HTR-8/SVneo (cell line): ENCODE results near the gene LRRC28.

Experiments
- DNase-seq: peaks from one replicate; pipeline ENCODE4 v3.0.0; 2011; ENCODE audit warnings: low spot score, mixed read lengths; ENCODE audit not compliant: insufficient read length
- FAIRE-seq: peaks from 2 replicates; lab custom pipeline; 2011; peaks lifted over from hg19 to GRCh38; lab: Jason Lieb, UNC

LRRC28 gene

DNA sequence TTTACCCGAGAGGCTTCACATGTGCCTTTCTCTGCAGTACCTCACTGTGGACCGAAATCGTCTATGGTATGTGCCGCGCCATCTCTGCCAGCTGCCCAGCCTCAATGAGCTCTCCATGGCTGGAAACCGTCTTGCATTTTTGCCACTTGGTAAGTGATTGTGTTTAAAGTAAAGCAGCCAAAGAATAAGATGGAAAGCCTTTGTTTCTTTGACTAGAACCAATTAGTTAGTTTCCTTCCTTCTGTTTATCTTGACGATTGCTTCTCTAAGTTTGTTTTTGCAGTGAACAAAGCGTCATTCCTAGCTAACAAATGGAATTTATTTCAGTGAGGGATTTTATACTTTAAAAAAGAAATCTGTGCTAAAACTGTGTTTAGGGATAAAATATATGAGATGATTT is 82.7 kb downstream of the LRRC28 start:
- no peak for FAIRE-seq
- DNase-seq = no peak

DNA sequence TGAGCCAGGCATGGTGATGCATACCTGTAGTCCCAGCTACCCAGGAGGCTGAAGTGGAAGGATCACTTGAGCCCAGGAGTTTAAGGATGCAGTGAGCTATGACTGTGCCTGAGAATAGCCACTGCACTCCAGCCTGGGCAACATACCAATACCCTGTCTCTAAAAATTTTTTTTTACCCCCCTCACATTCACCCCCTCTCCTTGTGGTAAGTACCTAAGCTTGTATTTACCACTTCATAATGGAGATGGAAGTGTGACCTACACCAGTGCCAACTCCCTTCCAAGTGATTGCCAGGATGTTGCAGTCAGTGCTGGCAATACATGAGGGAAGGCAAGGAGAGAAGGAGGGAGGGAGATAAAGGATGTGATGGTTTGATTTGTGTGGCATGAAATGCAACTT is 84.2 kb downstream of the LRRC28 start:
- FAIRE-seq (no peak), DNase-seq (no peak)

DNA sequence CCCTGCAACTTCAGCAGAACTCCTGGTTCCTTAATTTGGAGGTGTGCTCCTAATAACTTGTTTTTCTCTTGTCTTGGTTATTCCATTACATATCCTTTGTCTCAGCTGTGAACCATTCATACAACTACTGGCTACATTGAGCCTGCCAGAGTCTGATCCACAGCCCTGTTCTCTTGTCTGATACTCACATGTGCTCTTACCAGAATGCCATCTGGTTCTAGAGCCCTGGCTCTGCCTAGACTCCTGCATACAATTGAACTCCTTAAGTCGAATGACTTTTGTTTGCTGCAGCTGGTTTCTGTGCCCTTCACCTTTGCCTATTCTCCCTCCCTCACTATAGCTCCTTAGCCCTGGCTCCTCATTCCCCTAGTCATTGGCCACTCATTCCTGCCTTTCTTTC is 85.5 kb downstream of the LRRC28 start:
- no peak for DNase-seq
- FAIRE-seq = no peak

DNA sequence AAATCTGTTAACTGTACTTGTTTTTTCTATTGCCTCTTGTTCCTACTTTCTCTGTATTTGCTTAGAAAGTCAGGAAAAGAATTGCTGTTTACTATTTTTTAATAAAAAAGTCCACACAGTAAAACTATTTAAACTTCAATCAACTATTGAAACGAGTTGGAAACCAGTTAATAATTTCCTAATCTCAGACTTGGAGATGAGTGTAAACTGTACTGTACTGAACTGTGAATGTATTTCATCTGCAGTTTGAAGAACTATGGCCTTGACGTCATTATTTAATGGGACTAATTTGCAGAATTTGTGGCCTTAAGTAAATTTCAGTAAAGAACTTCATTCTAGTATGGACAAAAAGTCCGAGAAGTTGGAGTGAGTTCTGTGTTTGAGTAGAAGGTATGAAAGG is 89.1 kb downstream of the LRRC28 start:
- DNase-seq (no peak), FAIRE-seq (no peak)

DNA sequence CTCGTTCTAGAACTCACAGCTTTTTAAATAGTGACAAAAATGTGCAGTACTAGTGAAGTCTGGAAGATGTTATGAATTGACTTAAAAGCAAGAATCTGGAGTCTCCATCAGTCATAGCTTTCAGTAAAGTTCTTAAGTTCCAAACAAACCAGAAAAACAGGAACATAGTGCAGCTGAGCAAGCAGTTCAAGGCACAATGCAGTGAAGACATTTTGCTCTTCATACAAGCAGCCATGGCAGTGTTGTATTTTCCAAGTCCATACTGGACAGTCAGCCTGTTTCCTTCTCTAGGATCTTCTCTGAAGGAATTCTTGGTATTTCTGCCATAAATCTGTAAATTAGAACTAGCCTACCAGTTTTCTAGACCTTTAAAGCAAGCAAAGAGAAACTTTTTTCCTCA is 90.5 kb downstream of the LRRC28 start:
- FAIRE-seq = no peak
- no peak for DNase-seq

DNA sequence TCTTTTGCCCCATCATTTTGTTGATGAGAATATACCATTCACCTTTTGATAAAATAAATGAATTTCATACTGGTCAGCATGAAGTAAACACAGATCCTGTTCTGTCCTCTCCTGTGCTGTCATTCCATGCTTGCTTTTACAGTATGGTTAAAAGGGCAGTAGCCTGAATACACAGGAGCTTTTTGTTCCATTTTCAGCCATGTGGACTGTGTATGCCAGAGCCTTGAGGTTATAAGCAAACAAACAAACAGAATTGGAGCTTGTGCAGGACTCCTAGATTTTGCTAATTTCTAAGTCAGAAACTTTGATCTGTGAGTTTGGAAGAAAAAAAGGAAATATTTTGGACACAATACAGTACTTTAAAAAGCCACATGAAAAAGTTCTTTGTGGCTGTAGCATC is 91.9 kb downstream of the LRRC28 start:
- no peak for DNase-seq
- no peak for FAIRE-seq

DNA sequence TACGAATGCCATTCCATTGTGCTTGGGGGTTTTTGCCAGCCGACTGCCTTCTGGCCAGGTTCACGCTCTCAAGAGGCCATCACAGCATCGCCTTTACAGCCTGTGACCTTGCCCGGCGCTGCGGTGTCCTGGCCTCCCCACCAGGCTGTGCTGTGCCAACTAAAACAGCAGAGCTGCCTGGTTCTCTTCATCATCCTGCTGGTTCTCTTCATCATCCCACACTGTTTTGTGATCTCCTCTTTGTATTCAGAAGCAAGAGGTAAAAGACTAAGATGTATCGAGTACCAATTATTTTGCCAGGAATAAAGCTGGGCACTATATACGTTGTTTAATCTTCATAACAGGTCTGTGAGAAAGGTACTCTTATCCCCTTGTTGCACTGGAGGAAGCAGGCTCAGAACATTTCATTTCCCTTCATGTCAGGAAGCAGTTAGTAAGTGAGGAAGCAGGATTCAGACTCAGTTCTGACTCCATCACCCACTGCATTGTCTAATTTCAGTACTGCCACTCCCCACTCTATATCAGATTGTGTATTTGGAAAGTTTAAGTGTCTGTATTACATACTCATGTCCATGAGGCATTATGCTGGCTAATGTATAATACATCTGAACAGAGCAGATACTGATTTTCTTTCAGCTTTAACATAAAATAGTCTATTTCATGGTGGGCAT is 92.7 kb downstream of the LRRC28 start:
- no peak for FAIRE-seq
- DNase-seq = no peak

DNA sequence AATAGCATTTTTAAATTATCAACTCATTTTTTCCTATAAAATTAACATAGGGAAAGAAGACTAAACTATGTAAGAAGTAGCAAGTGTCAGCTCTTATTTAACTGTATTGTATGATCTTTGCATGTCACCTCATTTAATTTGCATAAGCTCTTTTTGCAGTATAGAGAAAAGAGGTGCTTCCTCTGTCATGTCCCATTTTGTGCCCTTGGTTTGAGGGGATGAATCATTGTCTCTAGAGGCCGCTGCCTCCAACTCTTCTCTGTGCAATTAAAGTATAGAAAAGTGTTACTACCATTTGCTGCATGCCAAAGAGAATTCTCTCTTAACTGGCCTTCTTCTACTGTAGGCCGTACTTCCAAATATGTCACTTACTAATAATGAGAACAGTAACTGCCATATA is 93.4 kb downstream of the LRRC28 start:
- DNase-seq (no peak), FAIRE-seq (no peak)

DNA sequence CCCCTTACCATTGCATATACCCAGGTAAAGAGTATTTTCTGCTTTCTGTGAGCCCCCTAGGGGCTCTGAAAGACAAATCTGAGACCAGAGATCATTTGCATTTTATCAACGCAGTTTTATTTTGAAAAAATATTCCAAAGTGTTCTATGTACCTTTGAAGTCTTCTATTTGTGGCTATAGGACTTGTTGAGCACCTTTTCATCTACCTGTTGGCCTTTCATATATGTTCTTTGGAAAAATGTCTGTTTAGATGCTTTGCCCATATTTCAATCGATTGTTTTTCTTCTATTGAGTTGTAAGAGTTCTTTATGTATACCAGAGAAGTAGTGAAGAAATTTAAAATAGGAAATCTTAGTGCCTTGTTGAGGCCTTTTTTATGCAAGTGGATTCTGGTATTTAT is 94.0 kb downstream of the LRRC28 start:
- FAIRE-seq (no peak), DNase-seq (no peak)

DNA sequence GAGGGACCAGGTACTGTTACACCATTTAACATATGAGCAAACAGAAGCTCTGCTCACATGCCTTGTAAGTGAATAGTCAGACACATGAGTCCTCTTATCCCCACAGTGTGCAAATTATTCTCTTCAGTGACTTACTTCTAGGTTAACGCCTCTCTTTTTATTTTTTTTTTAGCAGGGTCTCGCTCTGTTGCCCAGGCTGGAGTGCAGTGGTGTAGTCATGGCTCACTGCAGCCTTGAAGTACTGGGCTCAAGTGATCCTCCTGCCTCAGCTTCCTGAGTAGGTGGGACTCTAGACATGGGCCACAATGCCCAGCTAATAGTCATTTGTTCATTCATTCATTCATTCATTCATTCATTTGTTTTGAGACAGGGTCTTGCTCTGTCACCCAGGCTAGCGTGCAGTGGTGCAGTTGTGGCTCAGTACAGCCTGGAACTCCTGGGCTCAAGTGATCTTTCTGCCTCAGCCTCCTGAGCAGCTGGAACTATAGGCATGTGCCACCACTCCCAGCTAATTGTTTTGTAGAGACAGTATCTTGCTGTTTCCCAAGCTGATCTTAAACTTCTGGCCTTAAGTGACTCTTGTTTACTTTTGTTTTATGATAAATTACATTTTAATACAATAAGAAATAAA is 94.7 kb downstream of the LRRC28 start:
- FAIRE-seq (no peak), DNase-seq (no peak)

DNA sequence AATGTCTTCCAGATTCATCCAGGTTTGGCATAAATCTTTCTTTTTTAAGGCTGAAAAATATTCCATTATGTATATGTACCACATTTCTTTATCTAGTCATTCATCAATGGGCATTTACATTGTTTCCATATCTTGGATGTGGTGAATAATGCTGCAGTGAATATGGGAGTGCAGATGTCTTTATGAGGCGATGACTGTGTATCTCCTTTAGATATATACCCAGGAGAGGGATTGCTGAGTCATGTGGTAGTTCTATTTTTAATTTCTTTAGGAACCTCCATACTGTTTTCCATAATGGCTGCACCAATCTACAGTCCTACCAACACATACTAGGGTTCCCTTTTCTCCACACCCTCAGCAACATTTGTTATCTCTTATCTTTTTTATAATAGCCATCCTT is 96.3 kb downstream of the LRRC28 start:
- FAIRE-seq = no peak

DNA sequence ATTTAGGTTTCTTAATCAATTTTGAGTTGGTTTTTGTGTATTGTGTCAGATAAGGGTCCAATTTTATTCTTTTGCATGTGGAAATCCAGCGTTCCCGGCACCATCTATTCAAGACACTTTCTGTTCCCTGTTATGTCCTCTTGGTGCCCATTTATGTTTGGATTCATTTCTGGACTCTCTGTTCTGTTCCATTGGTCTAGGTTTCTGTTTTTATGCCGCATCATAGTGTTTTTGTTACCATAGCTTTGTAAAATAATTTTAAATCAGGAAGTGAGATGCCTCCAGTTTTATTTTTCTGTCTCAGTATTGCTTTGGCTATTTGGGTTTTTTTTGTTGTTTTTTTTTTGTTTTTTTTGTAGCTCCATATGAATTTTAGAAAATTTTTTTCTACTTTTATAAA is 97.1 kb downstream of the LRRC28 start:
- no peak for DNase-seq
- no peak for FAIRE-seq

More for the DNA sequence above, 96.3 kb downstream of the LRRC28 start:
- no peak for DNase-seq

DNA sequence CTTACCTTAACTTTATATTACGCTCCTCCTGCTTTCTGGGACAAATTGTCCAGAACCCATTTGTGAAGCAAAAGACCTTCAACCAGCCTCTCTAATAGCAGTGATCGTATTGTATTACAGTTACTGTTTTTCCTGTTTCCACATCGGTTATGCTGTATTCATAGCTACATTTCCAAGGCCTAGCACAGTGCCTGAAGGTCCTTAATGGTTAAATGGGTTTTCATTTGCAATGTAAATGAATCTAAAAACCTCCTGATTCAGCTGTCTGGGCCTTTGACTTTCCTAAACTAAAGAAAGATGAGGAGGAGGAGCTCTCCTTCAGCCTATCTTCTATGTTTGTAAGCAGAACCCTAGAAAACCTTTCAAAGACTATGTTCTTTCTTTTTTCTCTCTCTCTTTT is 99.1 kb downstream of the LRRC28 start:
- FAIRE-seq = no peak
- DNase-seq = no peak

DNA sequence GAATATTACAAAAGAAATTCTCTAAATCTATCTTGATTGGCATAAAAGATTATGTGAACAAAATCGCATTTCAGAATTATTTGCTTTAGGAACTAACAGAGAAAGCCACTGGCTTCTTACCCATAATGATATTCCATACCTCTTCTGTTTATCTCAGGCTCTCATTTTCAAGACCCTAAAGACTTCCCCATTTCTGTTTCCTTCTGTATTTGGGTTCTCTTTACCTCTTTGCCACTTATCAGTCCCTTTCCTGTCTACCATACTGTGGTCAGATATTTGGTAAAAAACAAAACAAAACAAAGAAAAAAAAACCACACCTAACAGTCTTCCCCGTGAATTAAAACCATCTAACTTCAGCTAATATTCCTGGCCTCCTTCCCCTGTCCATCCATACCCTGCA is 108.5 kb downstream of the LRRC28 start:
- DNase-seq (no peak), FAIRE-seq (no peak)

DNA sequence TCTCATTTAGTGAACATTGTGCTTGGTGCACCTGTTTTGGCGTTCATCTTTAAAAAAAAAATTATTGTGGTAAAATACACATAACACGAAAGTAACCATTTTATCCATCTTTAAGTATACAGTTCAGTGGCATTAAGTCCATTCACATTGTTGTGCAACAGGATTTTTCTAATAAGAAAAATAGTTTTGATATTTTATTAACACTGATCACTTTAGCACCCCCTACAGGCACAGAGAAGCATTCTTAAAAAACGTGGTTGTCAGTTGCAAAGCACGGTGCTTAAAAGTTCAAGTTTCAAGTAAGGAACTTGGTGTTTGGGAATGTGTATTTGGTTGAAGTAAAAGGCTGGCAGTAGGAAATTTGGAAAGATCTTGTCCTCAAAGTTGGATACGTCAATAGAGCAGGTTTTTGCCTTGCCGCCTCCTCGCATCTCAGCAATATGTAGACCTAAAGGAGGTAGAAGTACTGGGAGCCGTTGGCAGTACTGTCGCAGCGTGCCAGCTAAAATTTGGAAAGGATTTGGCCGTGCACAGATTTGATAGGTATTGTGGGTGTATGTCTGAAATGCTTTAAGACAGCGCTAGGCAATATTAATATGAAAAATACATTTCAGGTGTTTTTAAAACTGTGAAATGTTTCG is 110.4 kb downstream of the LRRC28 start:
- FAIRE-seq (no peak), DNase-seq (no peak)

DNA sequence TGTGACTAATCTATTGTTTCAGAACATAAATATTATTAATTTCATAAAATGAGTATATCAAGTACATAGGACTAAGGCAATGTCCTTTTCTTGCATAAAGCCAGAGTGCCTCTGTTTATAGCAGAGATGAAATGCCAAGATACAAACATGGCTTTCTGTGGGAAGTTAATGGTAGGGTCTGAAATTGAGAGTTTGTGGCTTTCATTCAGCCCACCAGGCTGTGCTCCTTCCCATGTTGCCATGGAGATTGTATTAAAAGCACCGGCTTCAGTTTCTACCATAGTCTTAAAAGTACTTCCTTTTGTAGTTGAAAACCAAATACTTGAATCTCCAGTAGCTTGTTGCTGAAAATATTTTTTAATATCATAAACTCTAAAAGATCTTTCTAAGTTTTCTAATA is 114.0 kb downstream of the LRRC28 start:
- DNase-seq (no peak), FAIRE-seq (no peak)

DNA sequence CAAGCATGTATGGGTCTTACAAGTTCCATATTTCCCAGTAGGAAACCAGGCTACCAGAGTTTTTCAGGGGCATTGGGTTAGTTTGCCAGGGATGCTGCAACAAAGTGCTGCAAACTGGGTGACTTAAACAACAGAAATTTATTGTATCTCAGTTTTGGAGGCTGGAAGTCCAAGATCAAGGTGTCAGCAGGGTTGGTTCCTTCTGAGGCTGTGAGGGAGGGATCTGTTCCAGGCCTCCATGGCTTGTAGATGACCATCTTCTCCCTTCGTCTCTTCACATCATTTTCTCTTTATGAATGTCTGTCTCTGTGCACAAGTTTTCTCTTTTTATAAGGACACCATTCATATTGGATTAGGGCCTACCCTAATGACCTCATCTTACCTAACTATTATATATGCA is 114.7 kb downstream of the LRRC28 start:
- no peak for DNase-seq
- FAIRE-seq = no peak

DNA sequence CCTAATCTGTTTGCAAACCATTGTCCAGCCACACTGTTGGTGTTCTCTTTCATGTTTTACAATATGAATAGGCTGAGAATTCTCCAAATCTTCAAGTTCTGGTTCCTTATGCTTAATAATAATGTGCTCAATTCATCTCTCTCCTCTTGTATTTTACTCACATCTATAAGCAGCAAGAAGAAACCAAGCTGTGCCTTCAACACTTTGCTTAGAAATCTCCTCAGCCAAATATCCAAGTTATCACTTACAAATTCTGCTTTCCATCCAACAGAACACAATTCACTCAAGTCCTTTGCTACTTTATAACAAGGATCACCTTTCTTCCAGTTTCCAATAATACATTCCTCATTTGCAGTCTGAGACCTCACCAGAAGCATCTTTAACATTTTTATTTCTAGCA is 117.5 kb downstream of the LRRC28 start:
- DNase-seq (no peak), FAIRE-seq (no peak)

DNA sequence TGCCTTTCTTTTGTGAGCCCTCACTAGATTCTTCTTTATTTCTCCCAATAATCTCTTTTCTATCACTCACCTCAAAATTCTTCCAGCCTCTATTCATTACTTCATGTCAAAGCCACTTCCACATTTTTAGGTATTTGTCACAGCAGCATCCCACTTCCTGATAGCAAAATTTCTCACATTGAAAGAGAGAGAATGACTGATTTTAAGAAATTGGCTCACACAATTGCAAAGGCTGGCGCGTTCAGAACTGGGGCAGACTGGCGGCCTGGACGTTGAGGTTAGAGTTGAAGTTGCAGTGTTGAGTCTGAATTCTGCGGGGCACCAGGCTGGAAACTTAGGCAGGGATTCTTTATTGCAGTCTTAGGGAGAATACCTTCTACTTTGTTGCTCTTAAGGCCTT is 117.9 kb downstream of the LRRC28 start:
- no peak for DNase-seq
- no peak for FAIRE-seq

DNA sequence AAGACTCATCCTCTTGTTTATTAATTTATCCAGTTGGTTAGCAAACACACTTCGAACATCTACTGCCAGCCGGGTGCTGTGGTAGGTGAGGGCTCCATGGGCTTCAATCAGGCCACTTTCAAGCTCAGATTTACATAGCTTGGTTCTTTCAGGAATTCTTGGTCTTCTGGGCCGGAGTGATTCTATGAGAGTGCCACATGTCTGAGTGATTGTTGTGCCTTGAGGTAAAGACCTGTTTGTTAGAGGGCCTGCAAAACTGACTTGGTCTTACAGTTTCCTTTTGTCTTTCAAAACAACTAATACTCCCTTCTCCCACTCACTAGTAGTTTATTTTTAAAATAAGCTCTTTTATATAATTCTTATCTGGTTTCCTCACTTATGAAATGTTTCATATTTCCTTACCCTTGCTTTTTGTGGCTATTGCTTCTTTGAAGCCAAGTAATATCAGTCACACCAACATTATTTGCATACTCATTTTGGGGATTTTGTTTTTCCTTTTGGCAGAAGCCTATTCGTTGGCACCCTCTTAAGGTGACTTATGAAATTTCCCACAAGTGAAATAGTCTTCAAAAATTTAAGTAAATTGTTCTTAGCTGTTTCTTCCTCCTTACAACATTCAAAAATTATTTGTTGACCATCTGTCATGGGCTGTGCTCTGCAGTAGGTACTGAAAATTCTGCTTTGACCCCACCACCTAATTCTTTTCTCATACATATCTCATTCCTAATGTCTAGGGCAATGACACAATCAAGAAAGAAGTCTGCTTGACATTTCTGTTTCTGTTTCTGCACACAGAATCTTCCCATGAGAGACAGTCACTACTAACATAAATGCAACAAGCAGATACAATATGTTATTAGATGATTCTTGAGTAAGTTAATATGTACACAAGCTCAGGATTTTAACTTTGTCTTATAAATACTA is 120.2 kb downstream of the LRRC28 start:
- DNase-seq = no peak
- FAIRE-seq = no peak
